Fibroblast of lung (primary cell): ENCODE measurements around the gene NEURL2. TPM values are rescaled to one million over a fixed set of nuclear protein-coding genes. Genes with fewer than 3 reads are reported as not detected.

Experiments used
- DNase-seq, 2 donors: peaks; one replicate each; pipeline versions ENCODE4 v3.0.0 to v3.0.0-alpha.2; 2010; ENCODE audit warnings: low read depth in 2 of 2
- H2AFZ ChIP-seq: 2 replicates; pipeline ENCODE4 v1.5.1; 2012; ENCODE audit warnings: low read length, control low read depth, inconsistent platforms
- H3K27ac ChIP-seq: 2 replicates; pipeline ENCODE4 v1.5.1; 2011; ENCODE audit warnings: low read length, control low read depth; ENCODE audit not compliant: insufficient read depth
- H3K27me3 ChIP-seq: 2 replicates; pipeline ENCODE4 v1.5.1; 2011; ENCODE audit warnings: mild to moderate bottlenecking, low read length; ENCODE audit not compliant: control insufficient read depth, insufficient read depth
- H3K36me3 ChIP-seq: 2 replicates; pipeline ENCODE4 v1.5.1; 2011; ENCODE audit warnings: low read length; ENCODE audit not compliant: control insufficient read depth, insufficient read depth
- H3K4me1 ChIP-seq: 2 replicates; pipeline ENCODE4 v1.5.1; 2011; ENCODE audit warnings: low read length; ENCODE audit not compliant: control insufficient read depth, insufficient read depth; ENCODE audit errors: extremely low read depth
- H3K4me2 ChIP-seq: 2 replicates; pipeline ENCODE4 v1.5.1; 2011; ENCODE audit warnings: low read length, control low read depth; ENCODE audit not compliant: insufficient read depth; ENCODE audit errors: extremely low read depth
- H3K4me3 ChIP-seq, 4 experiments: fragments of 200-600 bp in 1 of 4; sonication (generic) in 1 of 4; replicated peaks in 1 of 4; 2 replicates each; pipeline ENCODE4 v1.5.1; 2011 to 2016; ENCODE audit warnings: low read length in 4 of 4, low read depth in 3 of 4, mild to moderate bottlenecking in 3 of 4, control low read depth in 2 of 4, inconsistent platforms in 1 of 4, mixed read lengths in 1 of 4; ENCODE audit not compliant: insufficient read depth in 1 of 4; ENCODE audit errors: control extremely low read depth in 1 of 4
- H3K79me2 ChIP-seq: 2 replicates; pipeline ENCODE4 v1.5.1; 2012; ENCODE audit warnings: mild to moderate bottlenecking, low read length, inconsistent platforms; ENCODE audit not compliant: control insufficient read depth, insufficient read depth
- H3K9ac ChIP-seq: 2 replicates; pipeline ENCODE4 v1.5.1; 2011; ENCODE audit warnings: mild to moderate bottlenecking, low read length, control low read depth; ENCODE audit not compliant: insufficient read depth
- H3K9me3 ChIP-seq: 2 replicates; pipeline ENCODE4 v1.5.1; 2012; ENCODE audit warnings: low read depth, low read length; ENCODE audit not compliant: control insufficient read depth, insufficient read depth
- H4K20me1 ChIP-seq: 2 replicates; pipeline ENCODE4 v1.5.1; 2011; ENCODE audit warnings: low read length; ENCODE audit not compliant: control insufficient read depth, insufficient read depth; ENCODE audit errors: extremely low read depth
- EZH2 ChIP-seq: IDR thresholded peaks from 2 replicates; pipeline ENCODE4 v1.5.1; 2012; ENCODE audit warnings: low read length, control low read depth, mild to moderate bottlenecking; ENCODE audit errors: missing control alignments
- polyA plus RNA-seq, 2 donors: library from polyadenylated mRNA; depleted of rRNA in 1 of 2; stranded (reverse) in 1 of 2; unstranded in 1 of 2; fragments of >200 nt; gene quantifications; 2 replicates each; pipeline ENCODE4 v1.2.1, GENCODE V29; 2011 to 2012; ENCODE audit warnings: missing spikeins in 1 of 2
- total RNA-seq: library from RNA; depleted of rRNA; stranded (reverse); fragments of >200 nt; gene quantifications from 2 replicates; pipeline ENCODE4 v1.2.1, GENCODE V29; 2014
- TF ChIP-seq, protein P1 (sequence below), 2 donors: IDR thresholded peaks in 1 of 2; conservative IDR thresholded peaks in 1 of 2; 1 replicate in 1 of 2; 2 replicates in 1 of 2; pipeline ENCODE4 v1.5.1; 2011 to 2012; ENCODE audit warnings: low read length in 2 of 2, control low read depth in 1 of 2, inconsistent platforms in 1 of 2, low read depth in 1 of 2, mild to moderate bottlenecking in 1 of 2

NEURL2 gene
- total and polyA plus RNA-seq, 2 donors (not counting 1 experiment from before 2014, with no cell fraction given): 0.77 to 7.1 TPM

DNA sequence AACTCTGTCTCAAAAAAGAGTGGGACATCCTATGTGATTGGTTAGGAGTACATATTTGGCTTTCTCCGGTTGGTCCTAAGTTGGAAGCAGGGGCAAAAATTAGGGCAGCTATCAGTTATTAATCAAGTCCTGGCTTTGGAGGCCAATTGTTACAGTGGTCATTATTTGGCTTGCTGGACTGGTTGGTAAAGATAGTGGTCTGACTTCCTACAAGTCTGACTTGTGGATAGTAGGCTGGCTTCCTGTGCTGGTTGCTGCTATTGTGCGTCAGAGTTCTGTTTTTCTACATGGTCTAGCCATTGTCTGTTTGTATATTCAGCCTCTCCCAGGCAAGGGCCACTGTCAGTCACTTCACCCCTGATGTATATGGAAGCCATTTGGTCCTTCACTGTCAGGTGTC is 40.8 kb downstream of the NEURL2 start:
- Histone ChIP-seq H3K4me3 (no peak overlapping the region), H3K4me1 (no peaks in the 10 kb centered on the region), H3K36me3 (peaks cover 6% of the 10 kb centered on the region), H3K27ac (no peak overlapping the region), H3K79me2 (peaks cover 5% of the 10 kb centered on the region), H3K9ac (no peak overlapping the region), H3K4me2 (no peak overlapping the region), H4K20me1 (no peaks in the 10 kb centered on the region), H3K9me3 (no peaks in the 10 kb centered on the region), H3K27me3 (no peaks in the 10 kb centered on the region), H2AFZ (no peak overlapping the region)
- TF ChIP-seq EZH2: no peak
- TF ChIP-seq, protein P1, sequence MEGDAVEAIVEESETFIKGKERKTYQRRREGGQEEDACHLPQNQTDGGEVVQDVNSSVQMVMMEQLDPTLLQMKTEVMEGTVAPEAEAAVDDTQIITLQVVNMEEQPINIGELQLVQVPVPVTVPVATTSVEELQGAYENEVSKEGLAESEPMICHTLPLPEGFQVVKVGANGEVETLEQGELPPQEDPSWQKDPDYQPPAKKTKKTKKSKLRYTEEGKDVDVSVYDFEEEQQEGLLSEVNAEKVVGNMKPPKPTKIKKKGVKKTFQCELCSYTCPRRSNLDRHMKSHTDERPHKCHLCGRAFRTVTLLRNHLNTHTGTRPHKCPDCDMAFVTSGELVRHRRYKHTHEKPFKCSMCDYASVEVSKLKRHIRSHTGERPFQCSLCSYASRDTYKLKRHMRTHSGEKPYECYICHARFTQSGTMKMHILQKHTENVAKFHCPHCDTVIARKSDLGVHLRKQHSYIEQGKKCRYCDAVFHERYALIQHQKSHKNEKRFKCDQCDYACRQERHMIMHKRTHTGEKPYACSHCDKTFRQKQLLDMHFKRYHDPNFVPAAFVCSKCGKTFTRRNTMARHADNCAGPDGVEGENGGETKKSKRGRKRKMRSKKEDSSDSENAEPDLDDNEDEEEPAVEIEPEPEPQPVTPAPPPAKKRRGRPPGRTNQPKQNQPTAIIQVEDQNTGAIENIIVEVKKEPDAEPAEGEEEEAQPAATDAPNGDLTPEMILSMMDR (conservative IDR thresholded peaks at IDR 0.05 in 1 of 2, IDR thresholded peaks at IDR 0.05 in 1 of 2; ENCODE audit: low read depth in 1 of 2, low read length in 2 of 2): no peak
- DNase-seq: no peak

DNA sequence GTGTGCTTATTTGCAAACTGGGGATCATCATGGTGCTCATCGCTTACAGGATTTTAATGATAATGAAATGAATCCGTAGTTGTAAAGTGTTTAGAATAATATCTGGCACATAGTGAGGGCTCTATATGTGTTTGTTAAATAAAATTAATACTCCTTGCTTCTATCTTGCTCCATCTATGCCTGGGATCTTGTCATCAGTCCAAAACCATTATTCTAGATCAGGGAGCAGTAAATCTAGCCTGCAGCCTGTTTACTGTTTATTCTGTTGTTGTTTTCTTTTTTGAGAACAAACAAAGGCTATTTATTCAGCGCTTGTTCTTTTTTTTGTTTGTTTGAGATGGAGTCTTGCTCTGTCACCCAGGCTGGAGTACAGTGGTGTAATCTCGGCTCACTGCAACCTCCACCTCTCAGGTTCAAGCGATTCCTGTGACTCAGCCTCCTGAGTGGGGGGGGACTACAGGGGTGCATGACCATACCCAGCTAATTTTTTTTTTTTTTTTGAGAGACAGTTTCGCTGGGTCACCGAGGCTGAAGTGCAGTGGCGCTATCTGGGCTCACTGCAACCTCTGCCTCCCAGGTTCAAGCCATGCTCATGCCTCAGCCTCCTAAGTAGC is 41.9 kb downstream of the NEURL2 start:
- no peak overlapping the region for H3K27ac ChIP-seq
- H3K27me3 ChIP-seq: no peaks in the 10 kb centered on the region
- H3K79me2 ChIP-seq: no peaks in the 10 kb centered on the region
- DNase-seq: no peak
- peaks cover 2% of the 10 kb centered on the region for H3K36me3 ChIP-seq
- H3K9me3 ChIP-seq: no peaks in the 10 kb centered on the region
- H4K20me1 ChIP-seq: no peaks in the 10 kb centered on the region
- no peak overlapping the region for H3K4me3 ChIP-seq
- TF ChIP-seq, protein P1 (conservative IDR thresholded peaks at IDR 0.05 in 1 of 2, IDR thresholded peaks at IDR 0.05 in 1 of 2; ENCODE audit: low read depth in 1 of 2, low read length in 2 of 2): no peak
- TF ChIP-seq EZH2: no peak
- H2AFZ ChIP-seq: no peak overlapping the region
- no peaks in the 10 kb centered on the region for H3K4me1 ChIP-seq
- no peak overlapping the region for H3K9ac ChIP-seq
- H3K4me2 ChIP-seq: no peak overlapping the region

DNA sequence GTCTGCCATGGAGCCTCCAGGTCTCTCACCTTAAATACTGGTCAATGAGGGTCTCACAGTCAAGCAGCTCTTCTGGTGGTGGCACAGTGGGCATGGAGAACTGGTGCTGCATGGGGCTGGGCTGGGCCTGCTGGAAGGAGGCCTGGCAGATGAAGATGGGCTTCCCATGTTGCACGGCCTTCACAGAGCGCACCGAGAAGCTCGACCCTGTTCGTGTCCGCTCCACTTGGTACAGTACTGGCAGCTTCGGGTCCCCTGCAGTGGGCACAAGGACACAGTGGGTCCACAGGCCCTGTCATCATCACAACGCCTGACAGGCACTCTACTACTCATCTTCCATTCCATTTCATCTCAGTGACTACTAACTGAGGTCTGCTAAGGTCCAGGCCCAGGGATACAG is 42.6 kb downstream of the NEURL2 start:
- DNase-seq: no peak
- no peaks in the 10 kb centered on the region for H3K9me3 ChIP-seq
- no peaks in the 10 kb centered on the region for H3K79me2 ChIP-seq
- H3K4me1 ChIP-seq: no peaks in the 10 kb centered on the region
- H3K4me3 ChIP-seq: no peak overlapping the region
- no peak for TF ChIP-seq EZH2
- TF ChIP-seq, protein P1 (conservative IDR thresholded peaks at IDR 0.05 in 1 of 2, IDR thresholded peaks at IDR 0.05 in 1 of 2; ENCODE audit: low read depth in 1 of 2, low read length in 2 of 2): no peak
- H3K9ac ChIP-seq: no peak overlapping the region
- peaks cover 5% of the 10 kb centered on the region for H3K36me3 ChIP-seq
- H3K27me3 ChIP-seq: no peaks in the 10 kb centered on the region
- no peak overlapping the region for H3K27ac ChIP-seq
- no peak overlapping the region for H2AFZ ChIP-seq
- no peaks in the 10 kb centered on the region for H4K20me1 ChIP-seq
- H3K4me2 ChIP-seq: no peak overlapping the region
